HCT116 (cell line): ENCODE data around the gene PC. TPM values are rescaled to one million over a fixed set of nuclear protein-coding genes. Genes with fewer than 3 reads are reported as not detected.

Experiments
- ATAC-seq: fragments of 200-7000 bp; cut with Tn5 transposase; 2 replicates; pipeline ENCODE4 v1.9.1; 2020; ENCODE audit warnings: mild to moderate bottlenecking, moderate library complexity
- BruUV-seq: library from RNA; stranded (reverse); fragments of 400-500 nt; replicated peaks from 2 replicates; lab custom pipeline; 2021; lab: Mats Ljungman, UMichigan
- CTCF ChIA-PET: fragments of 300-600 bp; sonication (Branson Sonifier 250); formaldehyde crosslinking; loops from one replicate; lab custom pipeline; 2021; ENCODE audit warnings: antibody characterized with exemption; lab: Charles Lee
- POLR2A ChIA-PET: fragments of 300-600, 350-600 bp; sonication (Branson Sonifier 250); formaldehyde crosslinking; loops from one replicate; lab custom pipeline; 2021; ENCODE audit warnings: antibody characterized with exemption; lab: Charles Lee
- RAD21 ChIA-PET, 2 experiments: fragments of 300-600 bp; sonication (Branson Sonifier 250); formaldehyde crosslinking; loops; one replicate each; lab custom pipeline; 2023; ENCODE audit warnings: low total read pairs in 2 of 2; ENCODE audit not compliant: uncharacterized antibody in 2 of 2, unreplicated experiment in 2 of 2, low non-redundant PET in 1 of 2; lab: Charles Lee
- DNase-seq: peaks from one replicate; pipeline ENCODE4 v3.0.0-alpha.2; 2010; ENCODE audit warnings: low read depth, low spot score
- H2AFZ ChIP-seq: fragments of 200-600 bp; shearing (Covaris generic), sonication (generic); 2 replicates; pipeline ENCODE4 v1.6.1; 2017; ENCODE audit warnings: low read depth, mixed run types, mixed read lengths, antibody characterized with exemption, low read length; ENCODE audit not compliant: poor library complexity, severe bottlenecking
- H3K27ac ChIP-seq: 2 replicates; pipeline ENCODE4 v1.5.1; 2012; ENCODE audit warnings: low read depth, low read length
- H3K27me3 ChIP-seq: fragments of 200-600 bp; sonication (generic); 2 replicates; pipeline ENCODE4 v1.6.1; 2016; ENCODE audit warnings: mixed run types, low read length, mixed read lengths; ENCODE audit not compliant: insufficient read depth
- H3K36me3 ChIP-seq, 2 experiments: fragments of 200-500 bp in 1 of 2; fragments of 200-600 bp in 1 of 2; sonication (Bioruptor generic) in 1 of 2; sonication (generic) in 1 of 2; 2 replicates each; pipeline versions ENCODE4 v1.5.1 to v1.6.1; 2014 to 2016; ENCODE audit warnings: low read length in 2 of 2, inconsistent platforms in 1 of 2, mixed read lengths in 1 of 2, mixed run types in 1 of 2; ENCODE audit not compliant: insufficient read depth in 2 of 2, control insufficient read depth in 1 of 2
- H3K4me1 ChIP-seq, 2 experiments: fragments of 200-600 bp in 1 of 2; sonication (generic) in 1 of 2; 2 replicates each; pipeline versions ENCODE4 v1.5.1 to v1.6.1; 2012 to 2017; ENCODE audit warnings: low read length in 2 of 2, inconsistent platforms in 1 of 2, mild to moderate bottlenecking in 1 of 2, mixed read lengths in 1 of 2, mixed run types in 1 of 2, moderate library complexity in 1 of 2; ENCODE audit not compliant: insufficient read depth in 2 of 2, control insufficient read depth in 1 of 2
- H3K4me2 ChIP-seq: fragments of 200-600 bp; sonication (generic); 2 replicates; pipeline ENCODE4 v1.6.1; 2017; ENCODE audit warnings: mixed run types, low read length, mixed read lengths
- H3K4me3 ChIP-seq, 2 experiments: fragments of 200-600 bp in 1 of 2; sonication (generic) in 1 of 2; replicated peaks in 1 of 2; 2 replicates each; pipeline ENCODE4 v1.5.1; 2011 to 2016; ENCODE audit warnings: low read length in 2 of 2, control low read depth in 1 of 2, low read depth in 1 of 2, mild to moderate bottlenecking in 1 of 2, mixed read lengths in 1 of 2, mixed run types in 1 of 2
- H3K79me2 ChIP-seq: fragments of 200-600 bp; sonication (generic); 2 replicates; pipeline ENCODE4 v1.6.1; 2017; ENCODE audit warnings: mild to moderate bottlenecking, mixed run types, low read length, moderate library complexity, mixed read lengths; ENCODE audit not compliant: insufficient read depth
- H3K9ac ChIP-seq: fragments of 200-600 bp; sonication (generic); 2 replicates; pipeline ENCODE4 v1.6.1; 2016; ENCODE audit warnings: low read length, mixed read lengths
- H3K9me2 ChIP-seq: fragments of 200-600 bp; sonication (generic), shearing (Covaris generic); 2 replicates; pipeline ENCODE4 v1.6.1; 2017; ENCODE audit warnings: mixed run types, mild to moderate bottlenecking, moderate library complexity; ENCODE audit not compliant: insufficient read depth
- H3K9me3 ChIP-seq, 2 experiments: fragments of 200-500 bp in 1 of 2; fragments of 200-600 bp in 1 of 2; sonication (Bioruptor generic) in 1 of 2; sonication (generic) in 1 of 2; 2 replicates each; pipeline ENCODE4 v1.6.1; 2014 to 2017; ENCODE audit warnings: low read length in 2 of 2, mixed read lengths in 2 of 2, inconsistent platforms in 1 of 2, low read depth in 1 of 2, mild to moderate bottlenecking in 1 of 2, mixed run types in 1 of 2, moderate library complexity in 1 of 2; ENCODE audit not compliant: control insufficient read depth in 1 of 2, insufficient read depth in 1 of 2
- H4K20me1 ChIP-seq: fragments of 200-600 bp; sonication (generic), shearing (Covaris generic); 2 replicates; pipeline ENCODE4 v1.6.1; 2017; ENCODE audit warnings: mixed run types, mild to moderate bottlenecking, moderate library complexity; ENCODE audit not compliant: insufficient read depth
- CBX3 ChIP-seq: IDR thresholded peaks from 2 replicates; pipeline ENCODE4 v1.6.1; 2012; ENCODE audit warnings: low read depth
- EGR1 ChIP-seq: IDR thresholded peaks from 2 replicates; pipeline ENCODE4 v1.6.1; 2012; ENCODE audit warnings: low read depth
- EZH2 ChIP-seq: fragments of 200-600 bp; sonication (generic); IDR thresholded peaks from 2 replicates; pipeline ENCODE4 v1.6.1; 2017; ENCODE audit warnings: antibody characterized with exemption, mixed run types
- FOSL1 ChIP-seq: IDR thresholded peaks from 2 replicates; pipeline ENCODE4 v1.6.1; 2012; ENCODE audit warnings: low read depth
- JUND ChIP-seq: IDR thresholded peaks from 2 replicates; pipeline ENCODE4 v1.6.1; 2012
- POLR2AphosphoS5 ChIP-seq: IDR thresholded peaks from 2 replicates; pipeline ENCODE4 v1.6.1; 2011; ENCODE audit warnings: mild to moderate bottlenecking, low read depth, low read length, moderate library complexity
- SP1 ChIP-seq: IDR thresholded peaks from 2 replicates; pipeline ENCODE4 v1.6.1; 2012; ENCODE audit warnings: low read depth
- SRF ChIP-seq: IDR thresholded peaks from 2 replicates; pipeline ENCODE4 v1.6.1; 2012; ENCODE audit warnings: low read depth
- YY1 ChIP-seq: IDR thresholded peaks from 2 replicates; pipeline ENCODE4 v1.6.1; 2011; ENCODE audit warnings: low read length, low read depth, moderate library complexity, mild to moderate bottlenecking; ENCODE audit not compliant: insufficient replicate concordance; ENCODE audit errors: extremely low read depth
- ZFX ChIP-seq: fragments of 450-650 bp; IDR thresholded peaks from 2 replicates; pipeline ENCODE4 v1.6.1; 2017
- ZNF274 ChIP-seq: fragments of 200-500 bp; sonication (Bioruptor generic); IDR thresholded peaks from 2 replicates; pipeline ENCODE4 v1.6.1; 2014; ENCODE audit warnings: mild to moderate bottlenecking, low read depth, low read length, inconsistent platforms
- intact Hi-C: fragments of 100-400 bp; cut with micrococcal nuclease; formaldehyde crosslinking; loops from 2 replicates; pipeline ENCODE4 v1.10.0; 2022
- total RNA-seq: library from RNA; stranded (reverse); gene quantifications from one replicate; pipeline ENCODE4 v1.2.1, GENCODE V29; 2021; ENCODE audit not compliant: unreplicated experiment
- TF ChIP-seq, protein P1 (sequence below), 3 experiments: fragments of 200-600 bp in 1 of 3; sonication (generic) in 1 of 3; IDR thresholded peaks in 2 of 3; conservative IDR thresholded peaks in 1 of 3; 2 replicates each; pipeline ENCODE4 v1.5.1; 2012 to 2017; ENCODE audit warnings: low read depth in 2 of 3, low read length in 2 of 3, antibody characterized with exemption in 1 of 3, borderline replicate concordance in 1 of 3, control low read depth in 1 of 3, mild to moderate bottlenecking in 1 of 3, mixed read lengths in 1 of 3, mixed run types in 1 of 3, moderate library complexity in 1 of 3; ENCODE audit not compliant: insufficient read depth in 1 of 3
- TF ChIP-seq, protein P2 (sequence below): IDR thresholded peaks from 2 replicates; pipeline ENCODE4 v1.6.1; 2011; ENCODE audit warnings: mild to moderate bottlenecking, low read length, moderate library complexity; ENCODE audit not compliant: insufficient replicate concordance; ENCODE audit errors: extremely low read depth

PC gene
- total RNA-seq, 1 experiment from 2014 or later, result 24.1 TPM

DNA sequence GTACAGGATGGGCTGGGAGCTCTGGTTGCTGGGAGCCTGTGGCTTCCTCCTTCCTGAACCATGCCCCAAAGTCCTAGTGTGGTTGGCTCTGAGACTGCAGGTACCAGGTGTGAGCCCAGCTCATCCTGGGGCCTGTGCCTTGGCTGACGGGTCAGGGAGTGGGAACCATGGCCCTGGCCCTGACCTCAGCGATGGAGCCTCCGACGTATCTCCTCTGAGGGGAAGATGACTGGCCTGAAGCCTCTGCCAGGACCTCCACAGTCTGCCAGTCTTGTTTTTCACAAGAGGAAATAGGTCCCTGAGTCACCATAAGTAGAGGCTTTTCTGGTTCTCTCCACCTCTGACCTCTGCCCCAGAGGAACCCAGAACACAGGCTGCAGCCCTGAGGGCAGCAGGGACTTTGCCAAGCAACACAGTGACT lies 111.5 kb downstream of the PC start:
- no peak for DNase-seq
- no peaks in the 10 kb centered on the region for H3K27me3 ChIP-seq
- no TSS peak for BruUV-seq
- H3K9ac ChIP-seq, result no peak overlapping the region
- no peak overlapping the region for H3K27ac ChIP-seq
- H3K36me3 ChIP-seq, result peaks cover 7 to 21% of the 10 kb centered on the region in 2 experiments
- TF ChIP-seq ZFX (no peak), YY1 (no peak), ZNF274 (no peak), POLR2AphosphoS5 (no peak), EZH2 (no peak), JUND (no peak), EGR1 (no peak), SP1 (no peak), CBX3 (no peak), FOSL1 (no peak), SRF (no peak)
- TF ChIP-seq, protein P1, sequence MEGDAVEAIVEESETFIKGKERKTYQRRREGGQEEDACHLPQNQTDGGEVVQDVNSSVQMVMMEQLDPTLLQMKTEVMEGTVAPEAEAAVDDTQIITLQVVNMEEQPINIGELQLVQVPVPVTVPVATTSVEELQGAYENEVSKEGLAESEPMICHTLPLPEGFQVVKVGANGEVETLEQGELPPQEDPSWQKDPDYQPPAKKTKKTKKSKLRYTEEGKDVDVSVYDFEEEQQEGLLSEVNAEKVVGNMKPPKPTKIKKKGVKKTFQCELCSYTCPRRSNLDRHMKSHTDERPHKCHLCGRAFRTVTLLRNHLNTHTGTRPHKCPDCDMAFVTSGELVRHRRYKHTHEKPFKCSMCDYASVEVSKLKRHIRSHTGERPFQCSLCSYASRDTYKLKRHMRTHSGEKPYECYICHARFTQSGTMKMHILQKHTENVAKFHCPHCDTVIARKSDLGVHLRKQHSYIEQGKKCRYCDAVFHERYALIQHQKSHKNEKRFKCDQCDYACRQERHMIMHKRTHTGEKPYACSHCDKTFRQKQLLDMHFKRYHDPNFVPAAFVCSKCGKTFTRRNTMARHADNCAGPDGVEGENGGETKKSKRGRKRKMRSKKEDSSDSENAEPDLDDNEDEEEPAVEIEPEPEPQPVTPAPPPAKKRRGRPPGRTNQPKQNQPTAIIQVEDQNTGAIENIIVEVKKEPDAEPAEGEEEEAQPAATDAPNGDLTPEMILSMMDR (IDR thresholded peaks at IDR 0.05 in 2 of 3, conservative IDR thresholded peaks at IDR 0.05 in 1 of 3; ENCODE audit: borderline replicate concordance in 1 of 3, insufficient read depth in 1 of 3, low read depth in 2 of 3, low read length in 2 of 3), result no peak
- TF ChIP-seq, protein P2, sequence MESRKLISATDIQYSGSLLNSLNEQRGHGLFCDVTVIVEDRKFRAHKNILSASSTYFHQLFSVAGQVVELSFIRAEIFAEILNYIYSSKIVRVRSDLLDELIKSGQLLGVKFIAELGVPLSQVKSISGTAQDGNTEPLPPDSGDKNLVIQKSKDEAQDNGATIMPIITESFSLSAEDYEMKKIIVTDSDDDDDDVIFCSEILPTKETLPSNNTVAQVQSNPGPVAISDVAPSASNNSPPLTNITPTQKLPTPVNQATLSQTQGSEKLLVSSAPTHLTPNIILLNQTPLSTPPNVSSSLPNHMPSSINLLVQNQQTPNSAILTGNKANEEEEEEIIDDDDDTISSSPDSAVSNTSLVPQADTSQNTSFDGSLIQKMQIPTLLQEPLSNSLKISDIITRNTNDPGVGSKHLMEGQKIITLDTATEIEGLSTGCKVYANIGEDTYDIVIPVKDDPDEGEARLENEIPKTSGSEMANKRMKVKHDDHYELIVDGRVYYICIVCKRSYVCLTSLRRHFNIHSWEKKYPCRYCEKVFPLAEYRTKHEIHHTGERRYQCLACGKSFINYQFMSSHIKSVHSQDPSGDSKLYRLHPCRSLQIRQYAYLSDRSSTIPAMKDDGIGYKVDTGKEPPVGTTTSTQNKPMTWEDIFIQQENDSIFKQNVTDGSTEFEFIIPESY, result no peak
- TF ChIP-seq, all 23 proteins: peak for 0
- no peak for ATAC-seq
- Histone ChIP-seq H3K79me2 (peaks cover 50% of the 10 kb centered on the region), H3K9me3 (no peaks in the 10 kb centered on the region), H4K20me1 (peaks cover 3% of the 10 kb centered on the region; the same call in 1 of the 2 replicates), H3K4me2 (no peak overlapping the region), H3K9me2 (no peaks in the 10 kb centered on the region), H3K4me1 (peaks cover 7 to 17% of the 10 kb centered on the region in 2 experiments; a peak in 3 of 4 replicates), H2AFZ (no peak overlapping the region), H3K4me3 (no peak overlapping the region)
- intact Hi-C loops, result no loop called here
- CTCF ChIA-PET, result no interaction called here
- RAD21 ChIA-PET, result no interaction called here
- POLR2A ChIA-PET, result no interaction called here
